Inflammatory macrophage (primary cell): ENCODE measurements around the gene MAPK1.
A peak's percentile ranks its signal among the peaks of the same experiment; 100 is the strongest.
"Not testable (repeated sequence)": the region's sequence is repeated elsewhere in the genome, so short reads cannot be mapped to it uniquely, and the experiment has no call there.

Experiments used
- DNase-seq, 2 donors: peaks; one replicate each; pipeline ENCODE4 v3.0.0-alpha.2; 2020 to 2022

The MAPK1 gene

DNA sequence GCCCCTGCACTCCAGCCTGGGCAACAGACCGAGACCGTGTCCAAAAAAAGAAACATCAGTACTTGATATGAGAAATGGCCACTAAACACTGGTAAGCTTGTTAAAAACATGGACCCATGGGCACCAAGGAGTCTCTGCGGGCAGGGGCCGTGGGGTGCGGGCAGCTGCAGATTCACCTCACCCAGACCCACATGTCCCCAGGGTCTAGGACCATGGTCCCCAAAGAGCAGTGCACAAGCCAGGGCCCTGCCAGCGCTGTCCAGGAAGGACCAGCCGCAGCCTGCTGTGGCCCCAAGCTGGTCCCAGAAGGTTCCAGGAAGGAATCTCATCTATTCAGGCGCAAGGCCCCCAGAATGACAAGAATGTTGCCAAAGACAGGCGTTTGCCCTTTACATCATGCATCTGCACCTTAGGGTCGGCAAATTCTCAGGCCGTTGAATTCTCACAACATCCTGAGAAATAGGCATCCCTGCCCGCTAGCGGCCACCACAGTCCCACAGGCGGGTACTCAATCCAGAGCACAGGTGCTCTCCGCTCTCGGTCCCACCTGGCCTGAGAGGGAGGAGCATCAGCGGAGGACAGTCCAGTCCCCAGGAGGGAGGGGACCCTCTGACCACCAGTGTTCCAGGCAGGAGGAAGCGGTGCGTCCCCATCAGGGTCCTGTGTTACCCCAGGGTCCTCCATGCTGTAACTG lies 141.3 kb downstream of the MAPK1 start:
- DNase-seq = no peak

DNA sequence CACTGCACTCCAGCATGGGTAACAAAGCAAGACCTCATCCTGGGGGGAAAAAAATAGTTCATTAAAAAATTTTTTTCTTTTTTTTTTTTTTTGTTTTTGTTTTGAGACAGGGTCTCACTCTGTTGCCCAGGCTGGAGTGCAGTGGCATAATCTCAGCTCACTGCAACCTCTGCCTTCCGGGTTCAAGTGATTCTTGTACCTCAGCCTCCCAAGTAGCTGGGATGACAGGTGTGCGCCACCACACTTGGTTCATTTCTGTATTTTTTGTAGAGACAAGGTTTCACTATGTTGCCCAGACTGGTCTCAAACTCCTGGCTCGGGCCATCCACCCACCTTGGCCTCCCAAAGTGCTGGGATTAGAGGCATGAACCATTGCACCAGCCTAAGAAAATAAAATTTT lies 142.9 kb downstream of the MAPK1 start:
- not testable (repeated sequence) for DNase-seq

- not testable (repeated sequence) for DNase-seq
Measured at GRCh38 chr22:21721195-21721852, 146.1 kb downstream of the MAPK1 start.

GRCh38 chr22:21720191-21720859 lies 147.1 kb downstream of the MAPK1 start:
- not testable (repeated sequence) for DNase-seq

DNA sequence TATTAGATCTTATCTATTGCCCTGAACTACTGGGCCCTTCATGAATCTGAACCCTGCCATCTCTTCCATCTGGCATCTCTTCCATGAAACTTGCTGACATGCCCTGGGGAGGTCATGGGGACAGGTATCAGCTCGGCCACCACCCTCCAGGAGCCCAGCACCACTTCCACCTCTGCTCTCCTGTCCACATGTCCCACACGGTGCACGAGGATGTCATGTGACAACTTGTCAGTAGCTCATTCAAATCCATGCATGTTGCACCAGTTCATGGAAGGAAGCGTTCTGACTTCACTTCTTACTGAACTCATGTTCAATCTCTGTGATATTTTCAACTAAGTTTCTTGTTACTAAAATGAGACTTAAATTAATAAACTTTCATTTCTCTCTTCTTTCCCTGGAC lies 148.4 kb downstream of the MAPK1 start:
- DNase-seq = peak; percentile 48 to 67

- no peak for DNase-seq
Measured at GRCh38 chr22:21718499-21718898, 148.9 kb downstream of the MAPK1 start.

- not testable (repeated sequence) for DNase-seq
Measured at GRCh38 chr22:21716395-21717122, 150.9 kb downstream of the MAPK1 start.

DNA sequence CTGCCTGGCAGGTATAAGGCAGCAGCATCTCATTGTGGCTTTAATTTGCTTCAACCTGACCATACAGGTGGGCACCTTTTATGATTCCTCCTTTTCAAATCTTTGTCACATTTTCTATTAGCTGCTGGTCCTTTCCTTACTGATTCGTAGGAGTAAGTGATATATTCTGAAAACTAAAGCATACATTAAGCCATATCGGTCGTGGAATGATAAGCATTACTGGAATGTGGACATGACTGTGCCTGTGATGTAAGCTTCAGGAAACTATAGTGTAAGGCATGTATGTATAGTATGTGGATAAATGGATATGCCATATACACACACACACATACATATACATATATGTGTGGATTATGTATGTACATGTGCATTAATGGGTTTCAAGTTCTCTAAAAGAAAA lies 152.7 kb downstream of the MAPK1 start:
- no peak for DNase-seq

DNA sequence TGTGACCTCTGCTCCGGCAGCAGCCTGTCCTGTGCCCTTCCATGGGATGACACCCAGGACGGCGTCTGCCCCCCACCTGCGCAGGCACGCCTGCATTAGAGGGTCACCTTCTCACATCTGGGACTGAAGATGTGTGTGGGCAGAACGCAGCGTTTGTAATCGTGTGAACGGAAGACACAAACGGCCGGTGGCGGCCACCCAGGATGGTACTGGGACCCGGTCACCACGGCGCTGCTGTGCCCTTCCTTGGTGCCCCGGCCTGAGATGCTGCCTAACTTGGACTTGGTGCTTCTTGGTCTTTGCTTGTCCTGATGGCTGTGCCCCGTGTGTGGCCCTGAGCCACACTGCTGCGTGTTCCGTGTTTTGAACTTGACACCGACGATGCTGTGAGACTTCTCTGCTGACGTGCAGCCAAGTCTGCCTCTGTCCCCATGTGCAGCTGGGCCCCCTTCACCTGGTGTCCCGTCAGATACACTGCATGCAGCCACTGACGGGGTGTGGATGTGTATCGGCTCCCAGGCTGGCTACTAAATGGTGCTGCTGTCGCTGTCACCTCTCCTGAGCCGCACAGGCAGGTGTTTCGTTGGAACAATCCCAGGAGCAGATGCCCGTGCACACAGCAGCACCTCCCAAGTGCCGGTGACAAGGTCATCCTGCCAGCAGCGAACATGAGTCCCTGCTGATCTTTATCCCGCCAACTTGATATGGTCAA lies 153.2 kb downstream of the MAPK1 start:
- DNase-seq = no peak

- DNase-seq = no peak
Measured at GRCh38 chr22:21713428-21714058, 153.9 kb downstream of the MAPK1 start.

- peak; percentile 65 to 74 for DNase-seq
Measured at GRCh38 chr22:21712751-21713427, 154.6 kb downstream of the MAPK1 start.

GRCh38 chr22:21711851-21712250 lies 155.6 kb downstream of the MAPK1 start:
- no peak for DNase-seq

DNA sequence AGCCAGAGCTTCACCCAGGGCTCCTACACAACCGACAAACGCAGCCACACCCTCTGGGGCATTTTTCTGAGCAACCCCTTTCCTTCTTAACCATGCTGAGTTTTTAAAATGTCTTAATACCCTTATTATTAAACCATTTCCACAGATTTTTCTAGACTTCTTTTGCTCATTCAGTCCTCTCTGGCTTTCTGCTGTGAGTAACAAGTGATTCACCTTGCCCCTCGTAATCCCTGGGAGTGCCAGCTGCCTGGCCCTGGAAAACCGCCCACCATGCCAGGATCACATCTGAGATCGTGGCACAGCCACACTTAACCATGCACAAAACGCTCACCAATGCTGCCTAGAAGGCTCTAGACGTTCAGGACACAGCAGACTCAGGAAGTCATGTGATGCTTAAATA lies 157.3 kb downstream of the MAPK1 start:
- DNase-seq = no peak

- DNase-seq = no peak
Measured at GRCh38 chr22:21709688-21710087, 157.8 kb downstream of the MAPK1 start.

DNA sequence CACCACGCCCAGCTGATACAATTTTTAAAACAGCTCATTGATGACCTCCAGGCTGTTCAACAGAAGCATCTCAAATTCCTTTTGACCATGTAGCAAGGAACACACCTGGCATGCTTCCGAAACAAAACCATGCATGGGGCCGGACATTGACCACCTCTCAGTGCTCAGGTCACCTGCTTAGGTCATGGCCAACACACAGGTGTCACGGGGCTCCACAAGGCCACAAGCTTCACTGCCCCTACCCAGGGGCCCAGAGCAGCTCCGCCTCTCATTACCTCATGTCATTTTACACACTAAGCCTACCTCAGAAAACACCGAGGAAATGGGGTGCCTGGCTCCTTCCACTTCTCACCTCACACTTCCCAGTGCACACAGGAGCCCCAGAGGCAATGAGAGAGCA lies 158.5 kb downstream of the MAPK1 start:
- DNase-seq = no peak

DNA sequence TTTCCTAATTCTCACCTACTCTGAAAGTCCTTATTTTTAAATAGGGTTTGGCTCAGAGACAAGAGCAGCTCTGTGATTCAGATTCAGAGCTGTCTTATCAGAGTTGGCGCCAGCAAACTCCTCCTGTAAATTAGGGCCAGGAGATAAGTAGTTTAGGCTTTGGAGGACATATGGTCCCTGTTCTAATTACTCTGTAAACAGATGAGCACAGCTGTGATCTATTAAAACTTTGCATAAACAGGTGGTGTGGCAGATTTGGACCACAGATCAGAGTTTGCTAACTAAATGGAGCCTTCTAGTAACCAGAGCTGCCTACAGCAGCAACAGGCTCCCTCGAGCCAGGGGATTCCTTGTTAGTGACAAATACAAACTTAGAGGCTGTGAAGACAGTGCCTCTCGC lies 159.8 kb downstream of the MAPK1 start:
- no peak for DNase-seq
